Lower lobe of right lung (tissue), 2 donors: Measurements from ENCODE around the gene ZFYVE28. TPM values are rescaled to one million over a fixed set of nuclear protein-coding genes. Genes with fewer than 3 reads are reported as not detected.

Experiments used
- ATAC-seq, 2 donors: fragments of 200-7000 bp; cut with Tn5 transposase; one replicate each; pipeline ENCODE4 v1.9.1; 2020 to 2022; ENCODE audit warnings: mild to moderate bottlenecking in 2 of 2, moderate library complexity in 2 of 2
- DNase-seq: peaks from one replicate; pipeline ENCODE4 v3.0.0-alpha.2; 2020
- H3K27ac ChIP-seq: fragments of 200-600 bp; one replicate; pipeline ENCODE4 v1.8.0; 2022
- H3K27me3 ChIP-seq: fragments of 200-600 bp; one replicate; pipeline ENCODE4 v1.8.0; 2022; ENCODE audit warnings: low read depth
- H3K36me3 ChIP-seq: fragments of 200-600 bp; one replicate; pipeline ENCODE4 v1.8.0; 2022; ENCODE audit warnings: mild to moderate bottlenecking
- H3K4me1 ChIP-seq: fragments of 200-600 bp; one replicate; pipeline ENCODE4 v1.8.0; 2022
- H3K4me3 ChIP-seq: fragments of 200-600 bp; one replicate; pipeline ENCODE4 v1.8.0; 2022; ENCODE audit warnings: mild to moderate bottlenecking
- H3K9me3 ChIP-seq: fragments of 200-600 bp; one replicate; pipeline ENCODE4 v1.8.0; 2022
- intact Hi-C: fragments of 100-400 bp; cut with DNase I; formaldehyde crosslinking; loops from one replicate; pipeline ENCODE4 v1.11.0; 2022
- total RNA-seq: library from RNA; stranded (reverse); fragmentation: NEBNext Ultra II Directional; extraction: Animal tissue kit (Norgen Biotek cat#: 25700); gene quantifications from one replicate; pipeline ENCODE4 v1.2.1, GENCODE V29; 2021
- TF ChIP-seq, protein P1 (sequence below): fragments of 200-600 bp; IDR thresholded peaks from one replicate; pipeline ENCODE4 v1.8.0; 2022; ENCODE audit warnings: antibody characterized with exemption, mild to moderate bottlenecking
- donor health status: DM: no; HTN: yes; CAD: no; lungs with severe emphysema.

The ZFYVE28 gene
- total RNA-seq, 1 donor from 2014 or later: 12.9 TPM

DNA sequence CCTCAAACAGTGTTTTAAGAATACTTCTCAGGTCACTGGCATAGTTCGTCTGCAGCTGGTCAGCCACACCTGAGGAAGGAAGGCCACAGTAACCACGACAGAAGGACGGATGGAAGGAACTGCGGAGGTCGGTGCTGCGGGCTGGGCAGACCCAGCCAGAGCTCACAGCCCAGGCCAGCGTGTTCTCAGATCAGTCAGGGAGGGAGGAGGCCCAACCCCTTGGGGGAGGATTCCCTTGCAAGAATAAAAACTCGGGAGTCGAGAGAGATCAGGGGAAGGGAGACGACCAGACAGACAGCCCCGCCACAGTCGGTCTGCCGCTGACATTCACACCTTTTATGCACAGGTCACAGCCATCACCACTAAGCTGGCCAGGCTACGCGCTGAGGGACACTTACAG, 145.2 kb downstream of the ZFYVE28 start:
- Histone ChIP-seq H3K9me3 (no peaks in the 10 kb centered on the region), H3K4me1 (no peaks in the 10 kb centered on the region), H3K36me3 (no peaks in the 10 kb centered on the region), H3K27me3 (no peaks in the 10 kb centered on the region), H3K4me3 (no peak overlapping the region), H3K27ac (no peak overlapping the region)
- no peak for ATAC-seq
- TF ChIP-seq, protein P1, sequence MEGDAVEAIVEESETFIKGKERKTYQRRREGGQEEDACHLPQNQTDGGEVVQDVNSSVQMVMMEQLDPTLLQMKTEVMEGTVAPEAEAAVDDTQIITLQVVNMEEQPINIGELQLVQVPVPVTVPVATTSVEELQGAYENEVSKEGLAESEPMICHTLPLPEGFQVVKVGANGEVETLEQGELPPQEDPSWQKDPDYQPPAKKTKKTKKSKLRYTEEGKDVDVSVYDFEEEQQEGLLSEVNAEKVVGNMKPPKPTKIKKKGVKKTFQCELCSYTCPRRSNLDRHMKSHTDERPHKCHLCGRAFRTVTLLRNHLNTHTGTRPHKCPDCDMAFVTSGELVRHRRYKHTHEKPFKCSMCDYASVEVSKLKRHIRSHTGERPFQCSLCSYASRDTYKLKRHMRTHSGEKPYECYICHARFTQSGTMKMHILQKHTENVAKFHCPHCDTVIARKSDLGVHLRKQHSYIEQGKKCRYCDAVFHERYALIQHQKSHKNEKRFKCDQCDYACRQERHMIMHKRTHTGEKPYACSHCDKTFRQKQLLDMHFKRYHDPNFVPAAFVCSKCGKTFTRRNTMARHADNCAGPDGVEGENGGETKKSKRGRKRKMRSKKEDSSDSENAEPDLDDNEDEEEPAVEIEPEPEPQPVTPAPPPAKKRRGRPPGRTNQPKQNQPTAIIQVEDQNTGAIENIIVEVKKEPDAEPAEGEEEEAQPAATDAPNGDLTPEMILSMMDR: no peak
- DNase-seq: no peak
- intact Hi-C loops: no loop called here

DNA sequence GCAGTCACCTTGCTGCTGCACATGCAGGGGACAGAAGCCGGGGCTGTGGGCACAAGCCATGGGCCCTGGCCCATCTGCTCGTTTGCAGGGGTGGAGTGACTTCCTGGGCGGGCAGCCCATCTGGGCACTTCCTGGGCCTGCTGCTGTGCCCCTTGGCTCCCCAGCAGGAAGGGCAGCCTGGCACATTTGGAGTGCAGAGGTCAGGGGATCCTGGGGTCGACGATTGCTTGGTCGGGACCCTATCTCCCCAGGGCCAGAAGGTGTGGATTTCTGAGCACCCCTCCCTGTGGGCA, 145.7 kb downstream of the ZFYVE28 start:
- Histone ChIP-seq H3K27me3 (no peaks in the 10 kb centered on the region), H3K27ac (no peak overlapping the region), H3K9me3 (no peaks in the 10 kb centered on the region), H3K4me1 (no peaks in the 10 kb centered on the region), H3K4me3 (no peak overlapping the region), H3K36me3 (no peaks in the 10 kb centered on the region)
- ATAC-seq (no peak), DNase-seq (no peak)
- TF ChIP-seq, protein P1: no peak
- intact Hi-C loops: no loop called here

DNA sequence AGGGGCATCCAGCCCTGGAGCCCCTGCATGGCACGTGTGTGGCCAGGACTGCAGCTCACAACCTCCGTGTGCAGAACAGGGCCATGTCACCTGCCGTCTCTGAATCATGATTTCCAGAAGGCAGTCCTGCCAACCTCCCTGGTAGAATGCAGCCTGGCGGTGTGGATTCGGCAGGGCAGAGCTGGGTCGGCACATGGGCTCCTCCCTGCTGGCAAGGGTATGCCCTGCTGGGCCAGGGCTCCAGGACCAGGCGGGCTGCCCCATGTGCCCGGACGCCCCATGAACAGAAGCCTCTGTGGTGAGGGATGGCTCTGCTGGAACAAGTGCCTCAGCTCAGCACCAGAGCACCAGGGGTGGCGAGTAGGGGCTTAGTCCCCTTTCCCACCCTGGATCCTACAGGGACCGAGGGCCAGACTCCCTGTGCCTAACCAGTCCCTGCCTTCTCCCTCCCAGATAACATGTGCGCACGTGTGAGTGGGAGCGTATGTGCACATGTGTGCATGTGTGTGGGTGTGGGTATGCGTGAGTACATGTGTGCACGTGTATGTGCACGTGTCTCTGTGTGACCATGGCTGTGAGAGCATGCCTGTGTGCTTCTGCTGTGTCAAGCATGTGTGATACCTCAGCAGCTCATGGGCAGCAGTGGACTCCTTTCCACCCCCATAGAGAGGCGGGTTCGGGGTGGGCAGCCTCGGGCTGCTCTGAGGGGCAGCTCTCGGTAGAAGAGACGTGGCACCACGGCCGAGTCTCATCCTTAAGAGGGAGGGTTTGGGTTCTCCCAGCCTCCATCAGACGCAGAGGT, 146.2 kb downstream of the ZFYVE28 start:
- Histone ChIP-seq H3K9me3 (no peaks in the 10 kb centered on the region), H3K4me1 (no peaks in the 10 kb centered on the region), H3K27me3 (no peaks in the 10 kb centered on the region), H3K36me3 (no peaks in the 10 kb centered on the region), H3K27ac (no peak overlapping the region), H3K4me3 (no peak overlapping the region)
- DNase-seq (no peak), ATAC-seq (no peak)
- TF ChIP-seq, protein P1: no peak
- intact Hi-C loops: no loop called here

DNA sequence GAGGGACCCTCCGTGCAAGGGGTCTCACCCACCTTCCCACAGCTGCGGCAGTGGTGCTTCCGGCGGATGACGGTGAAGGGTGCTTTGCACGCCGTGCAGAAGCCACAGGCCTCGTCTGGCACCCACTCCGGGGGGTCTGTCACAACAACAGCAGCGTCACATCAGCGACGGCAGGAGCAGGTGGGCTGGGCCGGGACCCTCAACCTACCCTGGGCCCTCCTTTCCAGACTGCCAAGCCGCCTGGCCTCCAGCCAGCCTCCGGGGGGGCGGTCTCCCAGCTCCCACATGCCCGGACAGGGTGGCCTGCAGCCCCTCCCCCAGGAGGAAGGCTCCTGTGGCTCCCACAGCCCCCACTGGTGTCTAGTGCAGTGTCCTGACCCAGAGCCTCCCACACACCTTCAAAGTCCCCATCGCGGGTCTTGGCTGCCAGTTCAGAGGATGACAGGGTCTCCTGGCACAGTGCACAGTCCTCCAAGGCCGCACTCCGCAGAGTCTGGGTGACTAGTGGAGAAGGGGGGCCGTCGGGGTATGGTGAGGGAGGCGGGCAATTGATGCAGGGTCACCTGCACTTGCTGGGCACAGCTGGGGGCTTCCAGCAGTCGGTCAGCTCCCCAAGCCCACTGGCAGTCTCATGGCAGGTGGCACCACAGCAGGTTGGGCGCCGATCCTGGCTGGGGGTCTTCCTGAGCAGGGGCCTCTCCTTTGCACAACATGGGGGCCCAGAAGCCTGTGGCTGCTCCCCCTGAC, 147.0 kb downstream of the ZFYVE28 start:
- DNase-seq: no peak
- intact Hi-C loops: no loop called here

DNA sequence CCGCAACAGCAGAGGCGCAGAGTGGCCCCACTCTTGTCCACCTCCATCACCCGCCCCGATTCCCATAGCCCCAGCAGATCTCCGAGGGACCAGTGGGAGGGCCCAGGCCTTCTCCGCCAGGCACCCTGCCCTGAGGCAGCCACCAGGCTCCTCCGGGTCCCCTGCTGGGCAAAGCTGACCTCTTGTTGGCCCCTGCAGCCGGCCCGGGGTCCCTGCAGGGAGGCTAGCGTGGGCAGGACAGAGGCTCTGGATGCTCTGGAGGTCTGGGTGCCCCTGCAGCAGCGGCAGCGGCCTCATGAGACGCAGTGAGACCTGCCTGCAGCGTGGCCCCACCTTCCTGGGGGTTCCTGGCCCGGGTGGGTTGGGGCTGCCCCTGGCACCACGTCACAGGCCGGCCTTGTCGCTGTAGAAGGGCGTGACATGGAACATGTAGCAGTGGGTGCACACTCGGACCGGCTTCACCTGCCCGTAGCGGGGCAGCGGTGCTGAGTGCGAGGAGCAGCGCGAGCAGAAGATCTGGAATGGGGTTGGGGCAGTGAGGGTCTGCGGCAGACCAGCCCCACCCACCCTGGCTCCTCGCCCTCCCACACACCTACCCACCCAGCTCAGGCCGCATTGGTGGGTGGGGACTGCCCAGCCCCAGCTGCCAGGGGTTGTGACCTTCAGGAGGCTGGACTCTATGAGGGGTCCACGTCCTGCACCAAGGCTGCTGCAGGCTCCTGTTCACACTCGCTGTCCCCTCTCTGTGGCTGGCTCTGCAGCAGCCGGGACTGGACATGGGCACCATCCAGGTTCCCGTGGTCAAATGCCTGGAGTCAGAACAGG, 147.9 kb downstream of the ZFYVE28 start:
- TF ChIP-seq, protein P1: no peak
- Histone ChIP-seq H3K4me1 (peaks cover 15% of the 10 kb centered on the region), H3K27me3 (no peaks in the 10 kb centered on the region), H3K4me3 (no peak overlapping the region), H3K27ac (no peak overlapping the region), H3K36me3 (no peaks in the 10 kb centered on the region), H3K9me3 (no peaks in the 10 kb centered on the region)
- ATAC-seq (no peak), DNase-seq (no peak)
- intact Hi-C loops: no loop called here

More for the DNA sequence above, 147.0 kb downstream of the ZFYVE28 start:
- H3K27ac ChIP-seq: no peak overlapping the region
- no peaks in the 10 kb centered on the region for H3K27me3 ChIP-seq
- H3K36me3 ChIP-seq: no peaks in the 10 kb centered on the region
- no peak overlapping the region for H3K4me3 ChIP-seq
- H3K9me3 ChIP-seq: no peaks in the 10 kb centered on the region
- H3K4me1 ChIP-seq: peaks cover 6% of the 10 kb centered on the region
- peak in 1 of 2 donors; percentile 7 for ATAC-seq
- TF ChIP-seq, protein P1: no peak
